MCF 10A (cell line): ENCODE measurements around the gene PDE8B. TPM values are rescaled to one million over a fixed set of nuclear protein-coding genes. Genes with fewer than 3 reads are reported as not detected.

Source experiments
- BruUV-seq: library from RNA; stranded (reverse); fragments of 400-500 nt; replicated peaks from 2 replicates; lab custom pipeline; 2021; lab: Mats Ljungman, UMichigan
- CTCF ChIA-PET: fragments of 300-600 bp; sonication (Branson Sonifier 250); formaldehyde crosslinking; extraction: SDS; loops from one replicate; lab custom pipeline; 2021; ENCODE audit warnings: antibody characterized with exemption, inconsistent platforms; lab: Yijun Ruan, JAX
- POLR2A ChIA-PET: fragments of 300-600, 350-650 bp; sonication (Branson Sonifier 250); formaldehyde crosslinking; extraction: SDS; loops from one replicate; lab custom pipeline; 2020; ENCODE audit warnings: antibody characterized with exemption, inconsistent platforms; lab: Yijun Ruan, JAX
- DNase-seq: peaks from one replicate; pipeline ENCODE4 v3.0.0-alpha.2; 2018; ENCODE audit not compliant: unreplicated experiment
- H3K27ac Mint-ChIP-seq: one replicate; pipeline ENCODE4 v1.8.0; 2022; ENCODE audit warnings: mild to moderate bottlenecking, low read depth, mixed read lengths; ENCODE audit not compliant: unreplicated experiment
- H3K27me3 Mint-ChIP-seq: one replicate; pipeline ENCODE4 v1.8.0; 2022; ENCODE audit warnings: mixed read lengths; ENCODE audit not compliant: insufficient read depth, unreplicated experiment
- H3K36me3 Mint-ChIP-seq: one replicate; pipeline ENCODE4 v1.8.0; 2022; ENCODE audit warnings: mild to moderate bottlenecking, moderate library complexity, mixed read lengths; ENCODE audit not compliant: insufficient read depth, unreplicated experiment
- H3K4me1 Mint-ChIP-seq: one replicate; pipeline ENCODE4 v1.8.0; 2022; ENCODE audit warnings: mixed read lengths; ENCODE audit not compliant: insufficient read depth, unreplicated experiment
- H3K4me3 Mint-ChIP-seq: one replicate; pipeline ENCODE4 v1.8.0; 2022; ENCODE audit warnings: mild to moderate bottlenecking, moderate library complexity, mixed read lengths; ENCODE audit not compliant: unreplicated experiment
- H3K9me3 Mint-ChIP-seq: one replicate; pipeline ENCODE4 v1.8.0; 2022; ENCODE audit warnings: mixed read lengths; ENCODE audit not compliant: unreplicated experiment
- CTCF ChIP-seq: fragments of 200-600 bp; IDR thresholded peaks from one replicate; pipeline ENCODE4 v1.8.0; 2022; ENCODE audit warnings: antibody characterized with exemption, mild to moderate bottlenecking; ENCODE audit not compliant: unreplicated experiment
- intact Hi-C: fragments of 100-400 bp; cut with micrococcal nuclease; formaldehyde crosslinking; loops from 2 replicates; pipeline ENCODE4 v1.14.1; 2022
- total RNA-seq: library from RNA; stranded (reverse); gene quantifications from 2 replicates; pipeline ENCODE4 v1.2.3, GENCODE V29; 2022

The PDE8B gene
- total RNA-seq, 1 experiment from 2014 or later: not detected

DNA sequence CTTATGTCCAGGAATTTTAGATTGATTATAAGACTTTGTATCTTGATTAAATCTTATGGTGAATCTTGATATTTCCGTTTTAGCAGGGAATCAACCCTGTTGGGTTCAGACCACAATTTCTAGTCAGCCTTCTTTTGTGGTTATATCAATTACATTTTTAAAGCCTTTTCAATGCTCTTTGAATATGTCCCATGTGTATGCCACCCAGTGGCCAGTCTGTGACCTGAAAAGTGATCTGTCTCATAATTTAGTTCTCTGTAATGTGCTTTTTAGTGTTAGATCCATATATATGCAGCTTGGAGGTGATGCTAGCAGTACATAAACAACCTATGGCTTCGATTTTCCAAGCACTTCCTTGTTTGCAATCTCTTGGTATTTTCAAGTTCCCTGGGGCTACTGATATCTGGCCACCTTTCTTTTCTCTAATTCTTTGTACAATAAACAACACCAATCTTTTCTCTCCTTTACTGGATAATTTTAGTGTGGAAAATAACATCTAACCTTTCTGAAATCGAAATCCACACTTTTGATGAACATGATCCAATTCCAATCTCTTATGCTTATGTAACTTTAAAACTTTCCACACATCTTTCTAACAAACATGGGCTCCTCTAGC lies 28.8 kb downstream of the PDE8B start:
- ChIA-PET CTCF (interaction anchor here (0.6 to 3.7 kb wide), 12 partner anchors 9 to 365 kb away, joined by 3 to 27 read pairs (median 4); no protein-coding TSS in a partner anchor), POLR2A (interaction anchor here (0.6 kb wide), 1 partner anchor 285 kb away, joined by 3 read pairs; no protein-coding TSS in a partner anchor)
- intact Hi-C loops: loop anchor here (1.0 to 5.0 kb wide), 2 partner anchors 95 to 152 kb away; partner anchors contain the start of gene ZBED3
- no peak for TF ChIP-seq CTCF
- H3K4me3 Mint-ChIP-seq: no peak overlapping the region
- peaks cover 9% of the 10 kb centered on the region for H3K27me3 Mint-ChIP-seq
- DNase-seq: peak; percentile 31
- no peak overlapping the region for H3K27ac Mint-ChIP-seq
- H3K36me3 Mint-ChIP-seq: no peaks in the 10 kb centered on the region
- no TSS peak for BruUV-seq
- no peaks in the 10 kb centered on the region for H3K4me1 Mint-ChIP-seq
- H3K9me3 Mint-ChIP-seq: peaks cover 7% of the 10 kb centered on the region

GRCh38 chr5:77241444-77241843 lies 31.0 kb downstream of the PDE8B start:
- H3K4me3 Mint-ChIP-seq: no peak overlapping the region

GRCh38 chr5:77249475-77249874 lies 39.0 kb downstream of the PDE8B start:
- H3K9me3 Mint-ChIP-seq: no peaks in the 10 kb centered on the region
- peaks cover 33% of the 10 kb centered on the region for H3K27me3 Mint-ChIP-seq
- H3K4me3 Mint-ChIP-seq: no peak overlapping the region
- TF ChIP-seq CTCF: no peak
- ChIA-PET CTCF (interaction anchor here (0.7 kb wide), 1 partner anchor 105 kb away, joined by 3 read pairs; no protein-coding TSS in a partner anchor), POLR2A (interaction anchor here (1.0 kb wide), 1 partner anchor 12 kb away, joined by 3 read pairs; no protein-coding TSS in a partner anchor)
- intact Hi-C loops: no loop called here
- no peak overlapping the region for H3K27ac Mint-ChIP-seq
- no TSS peak for BruUV-seq
- no peaks in the 10 kb centered on the region for H3K36me3 Mint-ChIP-seq
- H3K4me1 Mint-ChIP-seq: no peaks in the 10 kb centered on the region
- no peak for DNase-seq

More at GRCh38 chr5:77241444-77241843, 31.0 kb downstream of the PDE8B start:
- CTCF ChIA-PET: interaction anchor here (1.1 to 3.7 kb wide), 3 partner anchors 18 to 251 kb away, joined by 4 to 27 read pairs (median 5); no protein-coding TSS in a partner anchor
- peaks cover under 1% of the 10 kb centered on the region for H3K9me3 Mint-ChIP-seq
- peaks cover 9% of the 10 kb centered on the region for H3K27me3 Mint-ChIP-seq
- intact Hi-C loops: no loop called here
- no TSS peak for BruUV-seq
- H3K4me1 Mint-ChIP-seq: no peaks in the 10 kb centered on the region
- POLR2A ChIA-PET: interaction anchor here (0.6 kb wide), 1 partner anchor 40 kb away, joined by 3 read pairs; no protein-coding TSS in a partner anchor
- DNase-seq: no peak
- H3K27ac Mint-ChIP-seq: no peak overlapping the region
- H3K36me3 Mint-ChIP-seq: no peaks in the 10 kb centered on the region
- TF ChIP-seq CTCF: no peak

DNA sequence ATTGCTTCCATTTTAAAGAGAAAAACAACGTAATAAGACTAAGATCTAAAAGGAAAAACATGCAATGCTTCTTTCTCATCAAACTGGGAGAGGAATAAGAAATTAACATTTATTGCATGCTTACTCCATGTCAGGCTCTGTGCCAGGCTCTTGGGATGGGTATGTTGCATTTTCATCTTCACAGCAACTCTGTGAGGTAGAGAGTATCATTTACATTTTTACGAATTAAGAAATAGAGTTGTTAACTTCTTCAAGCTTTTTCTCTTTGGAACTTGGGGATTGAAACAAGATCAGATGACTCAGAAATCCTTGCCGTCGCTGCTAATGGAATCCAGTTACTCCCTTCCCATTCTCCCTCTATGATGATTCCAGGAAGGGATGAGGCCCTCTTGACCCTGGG lies 39.5 kb downstream of the PDE8B start:
- CTCF ChIA-PET: interaction anchor here (0.7 kb wide), 1 partner anchor 268 kb away, joined by 3 read pairs; no protein-coding TSS in a partner anchor
- peaks cover 38% of the 10 kb centered on the region for H3K27me3 Mint-ChIP-seq
- DNase-seq: no peak
- H3K27ac Mint-ChIP-seq: no peak overlapping the region
- no TSS peak for BruUV-seq
- H3K4me1 Mint-ChIP-seq: peaks cover 2% of the 10 kb centered on the region
- POLR2A ChIA-PET: no interaction called here
- no peak for TF ChIP-seq CTCF
- H3K4me3 Mint-ChIP-seq: no peak overlapping the region
- intact Hi-C loops: no loop called here
- no peaks in the 10 kb centered on the region for H3K36me3 Mint-ChIP-seq
- H3K9me3 Mint-ChIP-seq: no peaks in the 10 kb centered on the region
